CD8-positive, alpha-beta memory T cell (primary cell): ENCODE results near the gene ZC3H14. TPM values are rescaled to one million over a fixed set of nuclear protein-coding genes. Genes with fewer than 3 reads are reported as not detected.
"Not testable (repeated sequence)": the region's sequence is repeated elsewhere in the genome, so short reads cannot be mapped to it uniquely, and the experiment has no call there.

Experiments
- CTCF ChIA-PET: fragments of 350-600 bp; sonication (Branson Sonifier 250); formaldehyde crosslinking; loops from one replicate; lab custom pipeline; 2021; ENCODE audit warnings: antibody characterized with exemption; lab: Charles Lee
- POLR2A ChIA-PET: fragments of 350-600 bp; sonication (Branson Sonifier 250); formaldehyde crosslinking; loops from one replicate; lab custom pipeline; 2021; ENCODE audit warnings: antibody characterized with exemption; lab: Charles Lee
- DNase-seq, 5 donors: peaks; one replicate each; pipeline versions ENCODE4 v3.0.0 to v3.0.0-alpha.2; 2020 to 2022; ENCODE audit warnings: mixed read lengths in 1 of 5
- H3K27ac ChIP-seq: one replicate; pipeline ENCODE4 v1.7.0; 2013; ENCODE audit warnings: low read depth, mild to moderate bottlenecking, low read length, moderate library complexity
- H3K27me3 ChIP-seq: 2 replicates; pipeline ENCODE4 v1.7.0; 2013; ENCODE audit warnings: low read length, mild to moderate bottlenecking; ENCODE audit not compliant: insufficient read depth, poor library complexity, severe bottlenecking
- H3K36me3 ChIP-seq: 2 replicates; pipeline ENCODE4 v1.7.0; 2013; ENCODE audit warnings: mild to moderate bottlenecking, low read length, moderate library complexity; ENCODE audit not compliant: insufficient read depth
- H3K4me1 ChIP-seq: 2 replicates; pipeline ENCODE4 v1.7.0; 2013; ENCODE audit warnings: mild to moderate bottlenecking, low read length, moderate library complexity; ENCODE audit not compliant: insufficient read depth
- H3K4me3 ChIP-seq: 2 replicates; pipeline ENCODE4 v1.7.0; 2013; ENCODE audit warnings: mild to moderate bottlenecking, low read length
- H3K9me3 ChIP-seq: 2 replicates; pipeline ENCODE4 v1.7.0; 2013; ENCODE audit warnings: mild to moderate bottlenecking, low read length
- H3K27ac Mint-ChIP-seq, 8 donors: one replicate each; pipeline ENCODE4 v1.8.0; 2020 to 2021; ENCODE audit warnings: mixed read lengths in 8 of 8, mild to moderate bottlenecking in 6 of 8, inconsistent platforms in 3 of 8, moderate library complexity in 3 of 8
- H3K27me3 Mint-ChIP-seq, 2 donors: one replicate each; pipeline ENCODE4 v1.8.0; 2020 to 2021; ENCODE audit warnings: mixed read lengths in 2 of 2, mild to moderate bottlenecking in 1 of 2, moderate library complexity in 1 of 2
- H3K36me3 Mint-ChIP-seq, 3 donors: one replicate each; pipeline ENCODE4 v1.8.0; 2020 to 2021; ENCODE audit warnings: mixed read lengths in 3 of 3, inconsistent platforms in 1 of 3, mild to moderate bottlenecking in 1 of 3
- H3K4me1 Mint-ChIP-seq, 3 donors: one replicate each; pipeline ENCODE4 v1.8.0; 2020 to 2021; ENCODE audit warnings: mixed read lengths in 3 of 3, inconsistent platforms in 1 of 3, mild to moderate bottlenecking in 1 of 3
- H3K4me3 Mint-ChIP-seq, 7 donors: one replicate each; pipeline ENCODE4 v1.8.0; 2020 to 2021; ENCODE audit warnings: mixed read lengths in 7 of 7, mild to moderate bottlenecking in 6 of 7, moderate library complexity in 4 of 7, inconsistent platforms in 2 of 7
- H3K9me3 Mint-ChIP-seq, 5 donors: one replicate each; pipeline ENCODE4 v1.8.0; 2020 to 2022; ENCODE audit warnings: mixed read lengths in 5 of 5, mild to moderate bottlenecking in 3 of 5, moderate library complexity in 2 of 5, inconsistent platforms in 1 of 5
- polyA plus RNA-seq: library from polyadenylated mRNA; unstranded; fragments of 300-500 nt; fragmentation: Illumina TruSeq; gene quantifications from one replicate; pipeline ENCODE4 v1.2.3, GENCODE V29; 2021
- total RNA-seq, 2 experiments: library from RNA; stranded (reverse); gene quantifications; one replicate each; pipeline ENCODE4 v1.2.3, GENCODE V29; 2021

ZC3H14 gene
- total and polyA plus RNA-seq, 3 experiments from 2014 or later = 49.0 to 56.4 (median 50.3) TPM

DNA sequence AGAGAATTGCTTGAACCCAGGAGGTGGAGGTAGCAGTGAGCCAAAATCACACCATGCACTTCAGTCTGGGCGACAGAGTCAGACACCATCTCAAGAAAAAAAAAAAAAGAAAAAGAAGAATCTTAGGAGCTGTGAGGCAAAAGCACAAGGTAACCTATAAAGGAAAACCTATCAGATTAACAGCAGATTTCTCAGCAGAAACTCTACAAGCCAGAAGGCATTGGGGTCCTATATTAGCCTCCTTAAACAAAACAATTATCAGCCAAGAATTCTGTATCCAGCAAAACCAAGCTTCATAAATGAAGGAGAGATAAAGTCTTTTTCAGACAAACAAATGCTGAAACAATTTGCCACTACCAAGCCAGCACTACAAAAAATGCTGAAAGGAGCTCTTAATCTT is 32.9 kb upstream of the ZC3H14 start:
- H3K27me3 Mint-ChIP-seq = peaks cover 19 to 43% of the 10 kb centered on the region in 2 donors
- H3K36me3 Mint-ChIP-seq, DNase-seq, H3K27me3 ChIP-seq, POLR2A ChIA-PET, H3K9me3 ChIP-seq, H3K36me3 ChIP-seq, H3K27ac Mint-ChIP-seq, CTCF ChIA-PET, H3K4me1 ChIP-seq, H3K4me1 Mint-ChIP-seq, H3K4me3 Mint-ChIP-seq, H3K4me3 ChIP-seq, H3K27ac ChIP-seq: not testable (repeated sequence)
- peaks cover 5 to 27% (median 24%) of the 10 kb centered on the region in 5 donors for H3K9me3 Mint-ChIP-seq

DNA sequence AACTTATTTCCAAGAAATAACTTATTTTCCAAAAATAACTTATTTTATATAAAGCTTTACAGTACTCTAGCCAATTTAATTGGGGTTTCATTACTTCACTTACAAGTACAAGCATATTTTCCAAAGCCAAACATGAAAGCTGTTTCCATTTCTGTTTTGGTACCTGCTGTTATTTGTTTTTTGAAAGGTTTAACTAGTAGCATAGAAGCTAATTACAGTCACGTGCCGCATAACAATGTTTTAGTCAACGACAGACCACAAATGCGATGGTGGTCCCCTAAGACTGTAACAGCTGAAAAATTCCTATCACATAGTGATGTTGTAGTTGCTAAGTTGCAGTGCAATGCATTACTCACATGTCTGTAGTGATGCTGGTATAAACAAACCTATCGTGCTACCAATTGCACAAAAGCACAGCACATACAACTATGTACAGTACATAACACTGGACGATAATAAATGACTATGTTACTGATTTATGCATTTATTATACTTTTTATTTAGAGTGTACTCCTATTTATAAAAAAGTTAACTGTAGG is 29.7 kb upstream of the ZC3H14 start:
- Mint-ChIP-seq H3K9me3 (peaks cover 5 to 25% (median 20%) of the 10 kb centered on the region in 5 donors), H3K4me3 (no peak overlapping the region), H3K36me3 (peaks cover 1 to 7% (median 3%) of the 10 kb centered on the region in 3 donors), H3K4me1 (no peaks in the 10 kb centered on the region), H3K27ac (no peak overlapping the region), H3K27me3 (peaks cover 16 to 24% of the 10 kb centered on the region in 2 donors)
- POLR2A ChIA-PET = no interaction called here
- CTCF ChIA-PET = interaction anchor here (1.5 kb wide), 1 partner anchor 40 kb away, joined by 3 read pairs; no protein-coding TSS in a partner anchor
- Histone ChIP-seq H3K4me1 (no peaks in the 10 kb centered on the region), H3K27ac (no peak overlapping the region), H3K9me3 (no peaks in the 10 kb centered on the region), H3K36me3 (no peaks in the 10 kb centered on the region), H3K27me3 (peaks cover 6% of the 10 kb centered on the region), H3K4me3 (no peak overlapping the region)
- DNase-seq = no peak

DNA sequence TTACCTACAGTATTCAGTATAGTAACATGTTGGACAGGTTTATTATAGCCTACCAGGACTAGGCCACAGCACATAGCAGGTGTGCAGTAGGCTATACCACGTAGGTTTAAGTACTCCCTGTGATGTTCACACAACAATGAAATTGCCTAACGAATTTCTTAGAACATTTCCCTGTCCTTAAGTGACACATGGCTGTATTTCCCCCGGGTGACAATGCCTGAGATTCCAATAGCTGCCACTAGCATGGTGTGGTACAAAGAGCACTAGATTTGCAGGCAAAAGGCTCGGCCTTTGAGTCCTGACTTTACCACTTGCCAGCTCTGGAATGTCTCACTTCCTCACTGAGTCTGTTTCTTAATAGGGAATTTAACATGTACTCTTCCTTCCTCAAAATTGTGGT is 27.7 kb upstream of the ZC3H14 start:
- Mint-ChIP-seq H3K4me1 (no peaks in the 10 kb centered on the region), H3K4me3 (no peak overlapping the region), H3K36me3 (peaks cover 0 to 3% (median 2%) of the 10 kb centered on the region in 3 donors), H3K9me3 (peaks cover 0 to 7% (median 5%) of the 10 kb centered on the region in 5 donors), H3K27me3 (peaks cover 3 to 19% of the 10 kb centered on the region in 2 donors), H3K27ac (no peak overlapping the region)
- no peaks in the 10 kb centered on the region for H3K27me3 ChIP-seq
- H3K4me3 ChIP-seq = no peak overlapping the region
- POLR2A ChIA-PET = no interaction called here
- CTCF ChIA-PET = no interaction called here
- H3K27ac ChIP-seq = no peak overlapping the region
- H3K36me3 ChIP-seq = no peaks in the 10 kb centered on the region
- DNase-seq = no peak
- H3K9me3 ChIP-seq = no peaks in the 10 kb centered on the region
- no peaks in the 10 kb centered on the region for H3K4me1 ChIP-seq

DNA sequence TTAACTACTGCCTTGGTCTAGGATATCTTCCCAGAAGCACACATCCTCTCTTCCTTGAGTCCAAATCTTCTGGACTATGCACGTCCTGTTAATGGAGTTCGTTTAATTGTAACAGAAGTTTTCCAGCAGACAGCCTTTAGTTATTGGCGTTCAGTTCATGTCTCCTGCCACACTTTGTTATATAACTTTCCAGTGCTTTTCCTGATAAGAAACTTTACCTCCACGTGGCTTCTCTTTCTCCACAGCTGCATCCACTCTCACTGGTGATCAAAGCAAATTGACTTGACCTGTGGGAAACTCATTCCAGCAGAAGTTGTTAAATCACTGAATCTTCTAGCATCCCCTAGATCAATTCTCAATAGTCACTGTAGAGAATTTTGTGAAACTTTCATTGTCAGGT is 27.0 kb upstream of the ZC3H14 start:
- Histone ChIP-seq H3K27me3 (no peaks in the 10 kb centered on the region), H3K4me1 (no peaks in the 10 kb centered on the region), H3K9me3 (no peaks in the 10 kb centered on the region), H3K27ac (no peak overlapping the region), H3K36me3 (no peaks in the 10 kb centered on the region), H3K4me3 (no peak overlapping the region)
- no peaks in the 10 kb centered on the region for H3K36me3 Mint-ChIP-seq
- H3K27me3 Mint-ChIP-seq = peaks cover 2 to 22% of the 10 kb centered on the region in 2 donors
- peak overlapping the region in 1 of 8 donors; percentile 14 for H3K27ac Mint-ChIP-seq
- no peak overlapping the region for H3K4me3 Mint-ChIP-seq
- no peak for DNase-seq
- ChIA-PET CTCF (no interaction called here), POLR2A (no interaction called here)
- no peaks in the 10 kb centered on the region for H3K4me1 Mint-ChIP-seq
- H3K9me3 Mint-ChIP-seq = peaks cover 0 to under 1% (median 0%) of the 10 kb centered on the region in 5 donors

DNA sequence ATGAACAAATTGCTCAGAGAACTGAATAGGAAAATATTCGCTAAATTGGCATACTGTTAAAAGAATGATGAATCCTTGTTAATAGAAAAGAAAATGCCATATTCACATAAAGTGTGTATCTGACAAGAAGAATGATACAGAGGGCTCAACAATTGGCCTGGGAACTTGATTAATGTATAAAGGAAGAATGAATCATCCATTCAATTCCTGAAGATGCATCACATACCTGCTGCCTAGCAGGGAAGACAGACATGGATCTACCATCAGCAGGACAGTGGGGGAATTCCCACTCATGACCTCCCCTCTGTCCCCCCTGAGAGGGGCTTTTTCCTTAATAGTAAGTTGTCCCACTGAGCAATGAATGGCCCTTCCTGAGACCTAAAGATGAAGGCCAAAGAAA is 21.5 kb upstream of the ZC3H14 start:
- Mint-ChIP-seq H3K4me1 (no peaks in the 10 kb centered on the region), H3K36me3 (no peaks in the 10 kb centered on the region), H3K9me3 (peaks cover 0 to 2% (median 0%) of the 10 kb centered on the region in 5 donors), H3K4me3 (no peak overlapping the region), H3K27me3 (peaks cover 3 to 34% of the 10 kb centered on the region in 2 donors), H3K27ac (no peak overlapping the region)
- no peaks in the 10 kb centered on the region for H3K4me1 ChIP-seq
- DNase-seq = no peak
- H3K36me3 ChIP-seq = no peaks in the 10 kb centered on the region
- no peaks in the 10 kb centered on the region for H3K27me3 ChIP-seq
- no peak overlapping the region for H3K4me3 ChIP-seq
- POLR2A ChIA-PET = no interaction called here
- CTCF ChIA-PET = no interaction called here
- no peaks in the 10 kb centered on the region for H3K9me3 ChIP-seq
- H3K27ac ChIP-seq = no peak overlapping the region

- Histone ChIP-seq H3K27me3 (no peaks in the 10 kb centered on the region), H3K4me3 (no peak overlapping the region), H3K36me3 (no peaks in the 10 kb centered on the region), H3K4me1 (no peaks in the 10 kb centered on the region), H3K9me3 (no peaks in the 10 kb centered on the region), H3K27ac (no peak overlapping the region)
- no peak overlapping the region for H3K27ac Mint-ChIP-seq
- DNase-seq = no peak
- no peaks in the 10 kb centered on the region for H3K4me1 Mint-ChIP-seq
- H3K4me3 Mint-ChIP-seq = no peak overlapping the region
- ChIA-PET POLR2A (no interaction called here), CTCF (no interaction called here)
- no peaks in the 10 kb centered on the region for H3K36me3 Mint-ChIP-seq
- H3K9me3 Mint-ChIP-seq = peaks cover 0 to 2% (median 0%) of the 10 kb centered on the region in 5 donors
- peaks cover 3 to 30% of the 10 kb centered on the region in 2 donors for H3K27me3 Mint-ChIP-seq
Observed at GRCh38 chr14:88542857-88543795, 19.7 kb upstream of the ZC3H14 start.

DNA sequence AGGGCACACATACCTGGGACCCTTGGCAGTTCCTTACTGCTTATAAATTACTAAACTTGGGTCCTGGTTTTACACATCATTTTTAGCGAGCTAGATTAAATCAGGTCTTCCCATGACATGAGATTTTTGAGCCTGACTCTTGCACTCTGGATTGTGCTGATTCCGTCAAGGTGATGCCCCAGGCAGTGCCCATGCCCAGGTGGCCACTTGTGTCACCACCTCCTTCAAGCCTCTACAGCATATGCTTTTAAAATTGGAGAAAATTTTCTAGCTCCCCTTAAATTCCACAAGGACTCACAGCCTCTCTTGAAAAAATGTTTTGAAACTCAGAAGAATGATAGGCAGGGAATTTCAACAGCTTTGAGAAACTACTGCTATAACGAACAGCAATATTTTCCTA is 17.6 kb upstream of the ZC3H14 start:
- peaks cover 6 to 20% of the 10 kb centered on the region in 2 donors for H3K27me3 Mint-ChIP-seq
- POLR2A ChIA-PET = no interaction called here
- CTCF ChIA-PET = no interaction called here

More for the DNA sequence above, 17.6 kb upstream of the ZC3H14 start:
- H3K4me1 ChIP-seq = no peaks in the 10 kb centered on the region
- no peak overlapping the region for H3K4me3 ChIP-seq
- no peaks in the 10 kb centered on the region for H3K27me3 ChIP-seq
- no peak for DNase-seq
- Mint-ChIP-seq H3K9me3 (peaks cover 0 to 2% (median 0%) of the 10 kb centered on the region in 5 donors), H3K4me3 (no peak overlapping the region), H3K27ac (no peak overlapping the region), H3K36me3 (no peaks in the 10 kb centered on the region), H3K4me1 (no peaks in the 10 kb centered on the region)
- H3K9me3 ChIP-seq = no peaks in the 10 kb centered on the region
- no peaks in the 10 kb centered on the region for H3K36me3 ChIP-seq
- no peak overlapping the region for H3K27ac ChIP-seq
